ENCODE data around the gene ATG2A. TPM values are rescaled to one million over a fixed set of nuclear protein-coding genes. Genes with fewer than 3 reads are reported as not detected.
A peak's percentile ranks its signal among the peaks of the same experiment; 100 is the strongest.

ATG2A gene
- total and polyA plus RNA-seq, 10 of the 15 experiments (the other 5 are each of a cell fraction or from before 2014, with no cell fraction given): 0.08 to 19.0 (median 4.6) TPM

GRCh38 chr11:64859542-64860414, 57.2 kb downstream of the ATG2A start (continued):
- peak; percentile 75 for TF ChIP-seq POLR2AphosphoS5 (IDR thresholded peaks at IDR 0.05; ENCODE audit: low read length)
- TF ChIP-seq HDAC2 (IDR thresholded peaks at IDR 0.05): no peak
- peak; percentile 90 to 93 for TF ChIP-seq BHLHE40 (IDR thresholded peaks at IDR 0.05; ENCODE audit: borderline replicate concordance in 1 of 2, low read depth in 2 of 2, low read length in 1 of 2)
- TF ChIP-seq KDM1A (IDR thresholded peaks at IDR 0.05; ENCODE audit: borderline replicate concordance): no peak
- no peak for TF ChIP-seq BCLAF1 (IDR thresholded peaks at IDR 0.05)
- peak; percentile 93 for TF ChIP-seq SKIL (IDR thresholded peaks at IDR 0.05; ENCODE audit: low read depth, poor library complexity, severe bottlenecking)
- TF ChIP-seq SMAD5 (IDR thresholded peaks at IDR 0.05; ENCODE audit: low read depth): peak; percentile 51; the same call in 1 of the 2 replicates
- TF ChIP-seq STAT1 (conservative IDR thresholded peaks at IDR 0.05): no peak; the same call in 1 of the 2 replicates
- no peak for TF ChIP-seq ZNF217 (IDR thresholded peaks at IDR 0.05)
- TF ChIP-seq EED (IDR thresholded peaks at IDR 0.05; ENCODE audit: low read depth): peak; percentile 97
- TF ChIP-seq TCF3 (IDR thresholded peaks at IDR 0.05; ENCODE audit: borderline replicate concordance, insufficient read depth, low read depth, low read length): peak; percentile 88
- TF ChIP-seq SREBF2 (IDR thresholded peaks at IDR 0.05; ENCODE audit: low read length): no peak
